Measurements from ENCODE around the gene NINJ2. TPM values are rescaled to one million over a fixed set of nuclear protein-coding genes. Genes with fewer than 3 reads are reported as not detected.

Gene NINJ2
- total RNA-seq, 1 donor from 2014 or later: 1.4 TPM

- DNase-seq (ENCODE audit: low spot score): no peak
These were observed 112.6 kb downstream of the NINJ2 start for GRCh38 chr12:550473-551260.

GRCh38 chr12:549476-550082 lies 113.7 kb downstream of the NINJ2 start:
- DNase-seq (ENCODE audit: low spot score): no peak

- DNase-seq (ENCODE audit: low spot score): no peak
These were observed 115.3 kb downstream of the NINJ2 start for GRCh38 chr12:547883-548470.

- DNase-seq (ENCODE audit: low spot score): peak; percentile 40
These were observed 116.1 kb downstream of the NINJ2 start for GRCh38 chr12:546920-547845.

GRCh38 chr12:546265-546919 lies 116.9 kb downstream of the NINJ2 start:
- DNase-seq (ENCODE audit: low spot score): no peak

GRCh38 chr12:545835-546234 lies 117.4 kb downstream of the NINJ2 start:
- DNase-seq (ENCODE audit: low spot score): no peak

GRCh38 chr12:544941-545635 lies 118.2 kb downstream of the NINJ2 start:
- DNase-seq (ENCODE audit: low spot score): no peak

- no peak for DNase-seq (ENCODE audit: low spot score)
These were observed 119.1 kb downstream of the NINJ2 start for GRCh38 chr12:544142-544541.

GRCh38 chr12:543114-543451 lies 120.2 kb downstream of the NINJ2 start:
- DNase-seq (ENCODE audit: low spot score): no peak

- no peak for DNase-seq (ENCODE audit: low spot score)
These were observed 120.7 kb downstream of the NINJ2 start for GRCh38 chr12:542395-543113.

GRCh38 chr12:541676-542324 lies 121.4 kb downstream of the NINJ2 start:
- DNase-seq (ENCODE audit: low spot score): no peak

GRCh38 chr12:539540-540310 lies 123.5 kb downstream of the NINJ2 start:
- DNase-seq (ENCODE audit: low spot score): no peak

GRCh38 chr12:538731-539539 lies 124.3 kb downstream of the NINJ2 start:
- DNase-seq (ENCODE audit: low spot score): peak; percentile 11

- DNase-seq (ENCODE audit: low spot score): no peak
These were observed 125.5 kb downstream of the NINJ2 start for GRCh38 chr12:537772-538171.

GRCh38 chr12:536751-537245 lies 126.4 kb downstream of the NINJ2 start:
- DNase-seq (ENCODE audit: low spot score): no peak

- DNase-seq (ENCODE audit: low spot score): no peak
These were observed 127.8 kb downstream of the NINJ2 start for GRCh38 chr12:535396-535795.

- DNase-seq (ENCODE audit: low spot score): no peak
These were observed 129.0 kb downstream of the NINJ2 start for GRCh38 chr12:534216-534615.

GRCh38 chr12:533718-534117 lies 129.5 kb downstream of the NINJ2 start:
- no peak for DNase-seq (ENCODE audit: low spot score)
